Endothelial cell of umbilical vein (primary cell): ENCODE data around the gene SATB1. TPM values are rescaled to one million over a fixed set of nuclear protein-coding genes. Genes with fewer than 3 reads are reported as not detected.

Source experiments
- BruUV-seq: library from RNA; stranded (reverse); fragments of 400-500 nt; replicated peaks from 2 replicates; lab custom pipeline; 2021; lab: Mats Ljungman, UMichigan
- CTCF ChIA-PET: fragments of 300-600, 350-600 bp; sonication (Branson Sonifier 250); formaldehyde crosslinking; loops from one replicate; lab custom pipeline; 2021; ENCODE audit warnings: antibody characterized with exemption, inconsistent platforms; lab: Charles Lee
- POLR2A ChIA-PET: fragments of 300-600, 350-600 bp; sonication (Branson Sonifier 250); formaldehyde crosslinking; loops from one replicate; lab custom pipeline; 2021; ENCODE audit warnings: antibody characterized with exemption, inconsistent platforms; lab: Charles Lee
- DNase-seq: peaks from one replicate; pipeline ENCODE4 v3.0.0-alpha.2; 2011; ENCODE audit warnings: low read depth, low spot score
- FAIRE-seq: peaks from 2 replicates; lab custom pipeline; 2011; peaks lifted over from hg19 to GRCh38; lab: Jason Lieb, UNC
- H2AFZ ChIP-seq: 2 replicates; pipeline ENCODE4 v1.6.0; 2012; ENCODE audit warnings: low read depth, low read length, control low read depth, inconsistent platforms
- H3K27ac ChIP-seq: 2 replicates; pipeline ENCODE4 v1.5.1; 2011; ENCODE audit warnings: low read depth, mild to moderate bottlenecking, control low read depth, low read length, moderate library complexity; ENCODE audit not compliant: insufficient read depth
- H3K27me3 ChIP-seq, 2 experiments: 2 replicates each; pipeline versions ENCODE4 v1.6.0 to v1.6.1; 2011; ENCODE audit warnings: low read length in 2 of 2, mixed read lengths in 1 of 2; ENCODE audit not compliant: control insufficient read depth in 2 of 2, insufficient read depth in 2 of 2
- H3K36me3 ChIP-seq, 2 experiments: 2 replicates in 1 of 2; 3 replicates in 1 of 2; pipeline ENCODE4 v1.5.1; 2011; ENCODE audit warnings: low read length in 2 of 2, mild to moderate bottlenecking in 1 of 2, moderate library complexity in 1 of 2; ENCODE audit not compliant: control insufficient read depth in 2 of 2, insufficient read depth in 2 of 2; ENCODE audit errors: extremely low read depth in 1 of 2
- H3K4me1 ChIP-seq: 3 replicates; pipeline ENCODE4 v1.5.1; 2011; ENCODE audit warnings: mild to moderate bottlenecking, low read length; ENCODE audit not compliant: control insufficient read depth, insufficient read depth; ENCODE audit errors: extremely low read depth
- H3K4me2 ChIP-seq: 2 replicates; pipeline ENCODE4 v1.6.1; 2011; ENCODE audit warnings: low read length, control low read depth, mixed read lengths; ENCODE audit not compliant: insufficient read depth
- H3K4me3 ChIP-seq, 3 experiments: fragments of 200-600 bp in 1 of 3; sonication (generic), shearing (Covaris generic) in 1 of 3; replicated peaks in 1 of 3; 2 replicates each; pipeline ENCODE4 v1.5.1; 2011 to 2016; ENCODE audit warnings: control low read depth in 3 of 3, low read length in 3 of 3, mild to moderate bottlenecking in 2 of 3, inconsistent platforms in 1 of 3, low read depth in 1 of 3, moderate library complexity in 1 of 3; ENCODE audit not compliant: insufficient read depth in 1 of 3
- H3K79me2 ChIP-seq: 2 replicates; pipeline ENCODE4 v1.6.0; 2012; ENCODE audit warnings: low read length, inconsistent platforms; ENCODE audit not compliant: control insufficient read depth, insufficient read depth
- H3K9ac ChIP-seq: replicated peaks from 2 replicates; pipeline ENCODE3; 2011; ENCODE audit warnings: low read length, control low read depth; ENCODE audit not compliant: insufficient read depth; ENCODE audit errors: extremely low read depth
- H3K9me1 ChIP-seq: replicated peaks from 3 replicates; pipeline ENCODE4 v1.6.0; 2011; ENCODE audit warnings: mild to moderate bottlenecking, low read length; ENCODE audit not compliant: control insufficient read depth, insufficient read depth; ENCODE audit errors: extremely low read depth
- H3K9me3 ChIP-seq: replicated peaks from 2 replicates; pipeline ENCODE4 v1.5.1; 2012; ENCODE audit warnings: low read length, inconsistent platforms; ENCODE audit not compliant: control insufficient read depth, insufficient read depth
- H4K20me1 ChIP-seq: replicated peaks from 2 replicates; pipeline ENCODE3; 2011; ENCODE audit warnings: mild to moderate bottlenecking, low read length; ENCODE audit not compliant: control insufficient read depth, insufficient read depth; ENCODE audit errors: extremely low read depth
- EZH2 ChIP-seq: IDR thresholded peaks from 2 replicates; pipeline ENCODE4 v1.6.1; 2012; ENCODE audit warnings: borderline replicate concordance, low read depth, mild to moderate bottlenecking, moderate library complexity, low read length, inconsistent platforms; ENCODE audit not compliant: severe bottlenecking
- FOS ChIP-seq: IDR thresholded peaks from 2 replicates; pipeline ENCODE4 v1.6.1; 2011; ENCODE audit warnings: mild to moderate bottlenecking, low read length, moderate library complexity, borderline replicate concordance; ENCODE audit not compliant: insufficient read depth
- GATA2 ChIP-seq: IDR thresholded peaks from 2 replicates; pipeline ENCODE4 v1.7.0; 2011; ENCODE audit warnings: low read depth, mild to moderate bottlenecking, moderate library complexity, mixed read lengths, low read length; ENCODE audit not compliant: insufficient read length, insufficient read depth
- JUN ChIP-seq: IDR thresholded peaks from 2 replicates; pipeline ENCODE4 v1.6.1; 2011; ENCODE audit warnings: borderline replicate concordance, low read depth; ENCODE audit not compliant: insufficient read length, insufficient read depth
- MYC ChIP-seq: IDR thresholded peaks from one replicate; pipeline ENCODE4 v1.6.1; 2011; ENCODE audit warnings: mild to moderate bottlenecking, low read depth, low read length
- POLR2A ChIP-seq: IDR thresholded peaks from 2 replicates; pipeline ENCODE4 v1.6.1; 2012; ENCODE audit warnings: low read depth, mild to moderate bottlenecking, control low read depth, low read length
- POLR2AphosphoS5 ChIP-seq: IDR thresholded peaks from 2 replicates; pipeline ENCODE4 v1.6.1; 2012; ENCODE audit warnings: low read depth, mild to moderate bottlenecking, control low read depth, low read length, moderate library complexity; ENCODE audit not compliant: insufficient read depth
- dilution Hi-C: fragments of 300-500 bp; cut with MboI; formaldehyde crosslinking; loops from one replicate; pipeline ENCODE4 v1.15.0; 2019; ENCODE audit warnings: low sequenced_read_pairs; ENCODE audit not compliant: extremely low pct_ligation_motif_present
- intact Hi-C: fragments of 100-400 bp; cut with micrococcal nuclease; formaldehyde crosslinking; loops from one replicate; pipeline ENCODE4 v1.10.0; 2022
- polyA plus RNA-seq, 4 experiments: library from polyadenylated mRNA; depleted of rRNA in 3 of 4; stranded (reverse) in 3 of 4; unstranded in 1 of 4; fragments of >200 nt; gene quantifications; 2 replicates each; pipeline versions ENCODE4 v1.2.1 to v1.2.3, GENCODE V29; 2011 to 2012; ENCODE audit warnings: missing spikeins in 1 of 4
- total RNA-seq: library from RNA; stranded (reverse); gene quantifications from 2 replicates; pipeline ENCODE4 v1.2.3, GENCODE V29; 2021
- TF ChIP-seq, protein P1 (sequence below): IDR thresholded peaks from 2 replicates; pipeline ENCODE4 v1.6.1; 2011; ENCODE audit not compliant: insufficient read depth, insufficient read length
- TF ChIP-seq, protein P2 (sequence below), 2 donors: IDR thresholded peaks; 1 replicate in 1 of 2; 2 replicates in 1 of 2; pipeline ENCODE4 v1.5.1; 2011; ENCODE audit warnings: low read length in 2 of 2, mild to moderate bottlenecking in 2 of 2, moderate library complexity in 2 of 2, control low read depth in 1 of 2, inconsistent platforms in 1 of 2, low read depth in 1 of 2; ENCODE audit not compliant: insufficient read depth in 1 of 2; ENCODE audit errors: extremely low read depth in 1 of 2

The SATB1 gene
- total and polyA plus RNA-seq, 2 donors (not counting 3 experiments of a cell fraction or from before 2014, with no cell fraction given): 3.9 to 6.2 TPM

DNA sequence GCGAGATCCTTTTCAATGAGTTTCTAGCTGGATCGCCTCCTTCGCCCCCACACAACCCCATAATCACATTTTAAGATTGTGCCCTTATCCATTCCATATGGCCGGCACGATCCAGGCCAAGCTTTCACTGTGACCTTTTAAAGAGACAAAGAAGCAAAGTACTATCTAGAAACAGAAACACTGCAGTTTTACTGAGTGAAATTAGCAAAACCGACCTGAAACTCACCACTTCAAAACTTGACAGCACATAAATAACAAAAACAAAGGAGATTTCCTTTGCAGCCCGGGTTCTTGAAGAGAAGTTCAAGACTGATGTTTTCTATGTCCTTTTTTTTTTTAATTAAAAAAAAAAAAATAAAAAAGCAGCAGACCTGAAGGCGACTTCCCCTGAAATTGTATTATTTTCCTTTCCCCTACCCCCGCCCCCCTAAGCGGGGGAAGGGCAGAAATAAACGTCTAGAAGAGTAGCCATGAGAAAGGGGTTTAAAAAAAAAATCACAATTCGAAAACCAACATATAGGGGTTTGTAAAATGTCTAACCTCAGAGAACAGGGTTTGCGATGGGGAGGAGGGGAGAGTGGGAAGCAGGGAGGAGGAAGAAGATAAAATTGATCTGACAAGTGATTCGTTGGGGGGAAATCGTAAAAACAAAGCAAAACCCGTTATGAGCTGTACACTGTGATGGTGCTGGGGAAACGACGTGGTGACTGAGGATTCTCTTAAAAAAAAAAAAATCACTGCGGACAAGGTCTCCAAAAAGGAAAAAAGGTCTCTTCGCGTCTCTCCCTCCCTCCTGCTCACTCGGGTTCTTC, 1.5 kb downstream of the SATB1 start:
- Histone ChIP-seq H3K4me2 (peak overlapping the region; percentile 86), H2AFZ (peak overlapping the region; percentile 88), H3K4me3 (peak overlapping the region; percentile 66 to 72 (median 68)), H3K79me2 (no peaks in the 10 kb centered on the region), H3K9me1 (no peaks in the 10 kb centered on the region), H4K20me1 (no peaks in the 10 kb centered on the region), H3K27ac (no peak overlapping the region), H3K9me3 (no peaks in the 10 kb centered on the region), H3K27me3 (peaks cover 10 to 31% of the 10 kb centered on the region in 2 experiments), H3K4me1 (peaks cover 8% of the 10 kb centered on the region), H3K36me3 (no peaks in the 10 kb centered on the region), H3K9ac (peak overlapping the region; percentile 12)
- TF ChIP-seq JUN: no peak
- no peak for TF ChIP-seq POLR2A
- no peak for TF ChIP-seq FOS
- TF ChIP-seq MYC: no peak
- TF ChIP-seq, protein P1, sequence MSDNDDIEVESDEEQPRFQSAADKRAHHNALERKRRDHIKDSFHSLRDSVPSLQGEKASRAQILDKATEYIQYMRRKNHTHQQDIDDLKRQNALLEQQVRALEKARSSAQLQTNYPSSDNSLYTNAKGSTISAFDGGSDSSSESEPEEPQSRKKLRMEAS: no peak
- no peak for TF ChIP-seq POLR2AphosphoS5
- TF ChIP-seq GATA2: no peak
- TF ChIP-seq EZH2: no peak
- TF ChIP-seq, protein P2, sequence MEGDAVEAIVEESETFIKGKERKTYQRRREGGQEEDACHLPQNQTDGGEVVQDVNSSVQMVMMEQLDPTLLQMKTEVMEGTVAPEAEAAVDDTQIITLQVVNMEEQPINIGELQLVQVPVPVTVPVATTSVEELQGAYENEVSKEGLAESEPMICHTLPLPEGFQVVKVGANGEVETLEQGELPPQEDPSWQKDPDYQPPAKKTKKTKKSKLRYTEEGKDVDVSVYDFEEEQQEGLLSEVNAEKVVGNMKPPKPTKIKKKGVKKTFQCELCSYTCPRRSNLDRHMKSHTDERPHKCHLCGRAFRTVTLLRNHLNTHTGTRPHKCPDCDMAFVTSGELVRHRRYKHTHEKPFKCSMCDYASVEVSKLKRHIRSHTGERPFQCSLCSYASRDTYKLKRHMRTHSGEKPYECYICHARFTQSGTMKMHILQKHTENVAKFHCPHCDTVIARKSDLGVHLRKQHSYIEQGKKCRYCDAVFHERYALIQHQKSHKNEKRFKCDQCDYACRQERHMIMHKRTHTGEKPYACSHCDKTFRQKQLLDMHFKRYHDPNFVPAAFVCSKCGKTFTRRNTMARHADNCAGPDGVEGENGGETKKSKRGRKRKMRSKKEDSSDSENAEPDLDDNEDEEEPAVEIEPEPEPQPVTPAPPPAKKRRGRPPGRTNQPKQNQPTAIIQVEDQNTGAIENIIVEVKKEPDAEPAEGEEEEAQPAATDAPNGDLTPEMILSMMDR (IDR thresholded peaks at IDR 0.05; ENCODE audit: extremely low read depth in 1 of 2, insufficient read depth in 1 of 2, low read depth in 1 of 2, low read length in 2 of 2): no peak
- DNase-seq (peak; percentile 61), FAIRE-seq (peak; percentile 64)
- dilution Hi-C loops: no loop called here
- CTCF ChIA-PET: interaction anchor here (0.9 kb wide), 1 partner anchor 21 kb away, joined by 3 read pairs; no protein-coding TSS in a partner anchor
- BruUV-seq: TSS peak; percentile 19
- intact Hi-C loops: loop anchor here (1.0 to 5.0 kb wide), 2 partner anchors 22 to 1464 kb away; no protein-coding TSS in a partner anchor
- POLR2A ChIA-PET: interaction anchor here (0.7 kb wide), 2 partner anchors 57 to 783 kb away, joined by 3 read pairs; no protein-coding TSS in a partner anchor
